Activated CD8-positive, alpha-beta memory T cell treated with anti-CD3 and anti-CD28 coated beads, Interleukin-2, amount 50 U/mL, for 24 hours (primary cell): ENCODE measurements around the gene NOC3L.
"Not testable (repeated sequence)": the region's sequence is repeated elsewhere in the genome, so short reads cannot be mapped to it uniquely, and the experiment has no call there.

Experiments used
- DNase-seq: peaks from one replicate; pipeline ENCODE4 v3.0.0-alpha.2; 2020; ENCODE audit errors: extremely low read depth

NOC3L gene

DNA sequence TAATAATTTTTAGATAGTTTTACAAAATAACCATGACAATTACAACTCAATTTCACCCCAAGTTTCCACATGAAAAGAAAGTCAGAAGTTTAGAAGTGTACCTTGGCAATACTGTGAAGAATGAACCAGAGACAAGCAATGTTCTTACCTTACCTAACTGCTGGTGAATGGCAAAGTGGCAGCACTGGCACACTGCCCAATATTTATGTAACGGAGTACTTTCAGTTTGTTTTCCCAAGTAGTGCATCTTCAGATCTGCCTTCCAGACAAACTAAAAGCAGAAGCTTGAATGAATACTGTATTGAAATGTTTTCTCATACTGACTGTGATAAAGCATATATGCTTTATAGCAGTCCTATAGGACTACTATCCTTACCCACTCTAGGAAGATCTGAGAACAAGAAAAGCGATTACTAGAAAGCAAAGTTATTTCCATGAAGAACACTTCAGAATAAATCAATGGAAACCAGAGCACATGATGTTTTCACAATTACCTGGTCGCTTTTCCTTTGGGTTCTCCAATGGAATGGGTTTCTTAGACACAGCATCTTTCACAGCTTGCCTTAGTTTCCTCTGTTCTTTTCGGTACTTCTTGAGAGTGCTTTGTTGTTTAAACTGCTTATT lies 1.5 kb downstream of the NOC3L start:
- DNase-seq: no peak

DNA sequence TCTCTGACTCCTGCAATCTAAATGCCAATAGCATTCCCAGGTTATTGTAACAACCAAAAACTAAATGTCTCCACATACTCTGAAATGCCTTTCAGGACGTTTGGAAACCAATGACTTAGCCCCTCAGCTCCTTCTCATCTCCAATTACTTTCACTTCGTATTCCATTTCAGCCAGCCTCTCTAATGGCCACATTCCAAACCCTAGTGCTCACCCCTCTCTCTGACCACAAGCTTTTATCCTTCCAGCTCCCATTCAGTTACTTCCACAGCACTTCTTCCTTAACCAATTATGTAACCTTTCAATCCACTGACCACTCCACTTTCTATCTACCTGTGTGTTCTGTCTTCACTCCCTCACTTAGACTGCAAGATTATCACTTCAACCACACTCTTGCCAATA lies 4.3 kb downstream of the NOC3L start:
- DNase-seq: no peak

DNA sequence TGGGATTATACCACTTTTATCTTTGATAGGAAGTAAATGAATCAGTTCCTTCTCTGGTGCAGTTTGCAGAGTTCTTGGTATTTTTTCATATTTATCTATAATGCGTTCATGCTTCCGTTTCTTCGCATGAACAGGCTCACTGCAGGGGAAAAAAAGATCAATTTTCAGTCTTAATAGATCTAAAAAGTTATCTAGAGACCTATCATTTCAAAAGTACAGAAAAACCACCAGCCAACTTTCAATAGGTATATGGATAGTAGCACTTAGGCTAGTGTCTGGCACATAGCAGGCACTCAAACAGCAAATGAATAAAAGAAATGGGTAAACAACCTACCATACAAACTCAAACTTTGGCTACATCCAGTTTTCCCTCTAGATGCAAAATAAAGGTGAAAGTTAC lies 5.5 kb downstream of the NOC3L start:
- no peak for DNase-seq

DNA sequence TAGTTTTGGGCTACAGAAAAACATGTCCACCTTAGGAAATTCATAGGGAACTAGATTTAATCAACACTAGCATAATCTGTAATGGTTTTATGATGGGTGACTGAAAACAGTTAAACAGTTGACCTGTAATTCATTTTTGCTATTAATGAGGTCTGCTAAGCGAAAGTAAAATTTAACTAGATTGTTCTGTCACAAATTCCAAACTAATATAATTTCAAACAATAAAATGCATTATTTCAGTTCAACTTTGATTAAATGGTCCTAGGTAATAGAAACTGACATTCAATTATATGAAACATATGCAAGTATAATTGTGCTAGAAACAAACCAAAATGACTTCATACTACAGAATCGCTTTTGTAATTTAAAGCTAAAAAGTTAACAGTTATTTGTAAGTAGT lies 6.9 kb downstream of the NOC3L start:
- DNase-seq: no peak

DNA sequence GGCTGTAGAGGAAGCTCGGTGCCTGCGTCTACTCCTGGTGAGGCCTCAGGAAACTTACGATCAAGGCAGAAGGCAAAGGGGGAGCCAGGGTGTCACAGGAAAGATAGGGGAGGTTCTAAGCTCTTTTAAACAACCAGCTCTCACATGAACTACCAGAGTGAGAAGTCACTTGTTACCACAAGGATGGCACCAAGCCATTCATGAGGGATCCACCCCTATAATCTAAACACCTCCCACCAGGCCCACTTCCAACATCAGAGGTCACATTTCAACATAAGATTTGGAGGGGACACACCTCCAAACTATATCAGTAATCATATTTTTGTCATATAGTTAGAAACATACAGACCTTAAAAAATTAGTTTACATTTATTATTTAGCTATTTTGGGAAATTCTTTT lies 9.4 kb downstream of the NOC3L start:
- DNase-seq: no peak

DNA sequence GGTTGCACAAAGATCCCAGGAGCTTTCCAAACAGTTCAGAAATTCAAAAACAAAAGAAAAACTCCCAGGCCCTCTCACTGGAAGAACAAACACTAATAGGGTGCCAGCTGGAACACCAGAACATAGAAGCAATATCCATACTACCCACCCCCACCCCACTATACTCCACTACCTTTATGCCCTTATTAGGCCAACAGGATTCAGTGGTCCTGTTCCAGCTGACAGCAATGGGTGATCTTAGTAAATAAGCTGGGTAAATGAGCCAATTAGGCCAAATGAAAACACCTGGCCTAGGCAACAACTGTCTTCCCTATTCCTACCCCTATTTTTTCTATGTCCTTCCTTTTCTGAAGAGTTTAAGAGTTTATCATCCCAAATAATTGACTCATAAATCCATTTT lies 11.7 kb downstream of the NOC3L start:
- no peak for DNase-seq

DNA sequence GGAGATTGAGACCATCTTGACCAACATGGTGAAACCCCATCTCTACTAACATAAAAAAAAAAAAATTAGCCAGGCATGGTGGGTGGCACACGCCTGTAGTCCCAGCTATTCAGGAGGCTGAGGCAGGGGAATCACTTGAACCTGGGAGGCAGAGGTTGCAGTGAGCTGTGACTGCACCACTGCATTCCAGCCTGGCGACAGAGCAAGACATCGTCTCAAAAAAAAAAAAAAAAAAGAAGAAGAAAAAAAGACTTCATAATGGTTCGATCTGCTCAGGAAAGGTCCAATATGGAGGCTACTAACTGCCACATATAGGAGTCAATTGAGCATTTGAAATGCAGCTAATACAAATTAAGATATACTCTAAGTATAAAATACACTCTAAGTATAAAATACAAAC lies 12.2 kb downstream of the NOC3L start:
- DNase-seq: not testable (repeated sequence)

DNA sequence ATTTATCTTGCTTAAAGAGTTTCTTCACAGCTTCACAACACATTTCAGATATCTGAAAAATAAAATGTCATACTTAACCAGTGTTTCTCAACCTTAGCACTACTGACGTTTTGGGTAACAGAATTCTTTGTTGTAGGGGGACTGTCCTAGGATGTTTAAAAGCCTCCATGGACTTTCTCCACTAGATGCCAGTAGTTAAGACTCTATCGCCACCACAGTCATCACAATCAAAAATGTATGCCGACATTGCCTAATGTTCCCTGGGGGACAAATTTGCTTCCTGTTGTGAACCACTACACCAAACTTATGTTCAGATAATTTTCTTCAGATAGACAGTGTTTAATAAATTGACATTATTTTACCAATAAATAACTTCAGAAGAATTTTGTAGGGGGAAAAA lies 13.4 kb downstream of the NOC3L start:
- DNase-seq: no peak

DNA sequence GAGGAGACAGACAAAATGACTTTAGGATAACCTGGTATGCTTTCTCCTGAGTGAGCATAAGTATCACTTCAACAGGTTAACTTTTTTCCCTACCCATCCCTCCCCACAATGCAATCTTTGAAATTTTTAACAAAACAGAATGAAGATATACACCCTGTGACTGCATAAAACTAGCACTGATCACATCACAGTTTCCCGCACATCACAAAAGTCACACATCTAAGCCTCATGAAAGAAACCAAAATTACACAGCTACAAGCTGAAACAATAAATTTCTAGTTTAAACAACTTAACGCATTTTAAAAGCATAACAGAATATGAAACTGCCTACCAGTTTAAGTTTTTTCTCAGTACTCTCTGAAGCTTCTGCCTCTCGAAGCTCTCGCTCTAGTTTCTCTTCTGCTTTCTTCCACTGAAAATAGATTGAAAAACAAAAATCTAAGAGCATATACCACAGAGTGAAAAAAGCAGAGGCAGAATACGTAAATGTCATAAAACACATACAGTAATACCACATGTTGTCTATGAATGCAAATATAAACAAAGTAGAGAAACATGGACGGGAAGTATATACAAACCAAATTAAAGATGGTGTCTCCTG lies 18.1 kb downstream of the NOC3L start:
- no peak for DNase-seq

DNA sequence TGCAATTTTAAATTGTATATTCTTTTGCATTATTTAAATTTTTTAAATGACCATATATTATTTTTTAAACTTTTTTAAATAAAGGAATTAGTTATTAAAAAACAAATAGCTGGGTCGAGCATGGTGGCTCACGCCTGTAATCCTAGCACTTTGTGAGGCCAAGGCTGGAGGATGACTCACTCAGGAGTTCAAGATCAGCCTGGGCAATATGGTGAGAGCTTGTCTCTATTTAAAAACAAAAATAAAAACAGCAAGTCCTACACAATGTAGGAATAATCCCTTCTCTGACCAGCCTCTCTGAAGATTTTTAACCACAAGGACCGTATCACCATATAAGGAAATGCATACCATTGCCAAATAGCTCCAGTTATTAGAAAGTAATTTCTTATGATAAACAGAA lies 19.6 kb downstream of the NOC3L start:
- no peak for DNase-seq

DNA sequence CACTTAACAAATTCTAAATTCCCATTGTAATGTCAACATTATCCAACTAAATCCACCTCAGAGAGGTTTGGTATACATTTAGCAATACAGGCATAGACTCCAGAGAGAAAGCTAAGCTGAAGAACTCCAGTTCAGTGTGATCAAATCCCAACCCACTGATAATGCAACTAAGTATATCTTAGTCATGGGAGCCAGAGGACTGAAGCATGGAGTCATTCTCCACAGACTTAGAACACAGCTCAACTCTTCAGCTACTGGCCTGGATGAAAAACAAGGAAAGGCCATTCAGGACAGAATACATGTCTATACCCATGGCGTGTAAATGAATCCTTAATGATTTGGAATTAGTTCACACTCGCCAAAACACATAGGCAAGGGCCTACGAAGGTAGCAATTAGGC lies 27.9 kb downstream of the NOC3L start:
- DNase-seq: no peak

DNA sequence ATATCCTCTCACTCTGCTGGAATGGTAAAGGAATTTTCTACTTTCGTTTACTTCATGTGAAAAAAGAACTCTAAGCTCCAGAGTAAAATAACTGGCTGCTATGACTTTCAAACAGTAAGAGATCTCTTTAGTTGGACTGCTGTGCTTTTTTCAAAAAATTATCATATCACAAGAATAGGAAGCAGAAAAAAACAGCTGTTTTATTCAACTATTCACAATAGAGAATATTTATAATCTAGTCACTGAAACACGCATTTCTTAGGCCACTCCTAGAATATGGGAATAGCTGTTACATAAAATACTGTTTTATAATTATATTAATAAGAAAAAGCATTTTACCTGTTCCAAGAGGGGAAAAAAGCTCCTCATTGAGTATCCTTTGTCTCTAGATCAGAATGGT lies 29.7 kb downstream of the NOC3L start:
- no peak for DNase-seq

DNA sequence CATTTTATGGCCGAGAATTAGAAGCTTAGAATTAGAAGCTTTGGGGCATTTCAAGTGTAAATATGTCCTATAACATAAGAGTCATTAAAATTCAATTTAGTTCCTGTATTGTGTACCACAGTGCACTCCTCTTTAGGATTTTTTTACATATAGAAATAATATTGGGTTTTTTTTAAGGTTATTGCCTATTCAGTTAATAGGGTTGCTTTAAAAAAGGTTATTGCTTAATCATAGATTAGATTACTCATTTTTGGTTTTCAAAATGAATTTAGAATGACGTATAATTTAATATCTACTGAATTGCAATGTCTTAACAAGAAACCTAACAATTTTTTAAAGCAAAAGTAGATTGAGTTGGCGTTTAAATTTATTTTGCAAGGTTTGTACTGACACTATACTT lies 34.1 kb downstream of the NOC3L start:
- no peak for DNase-seq

DNA sequence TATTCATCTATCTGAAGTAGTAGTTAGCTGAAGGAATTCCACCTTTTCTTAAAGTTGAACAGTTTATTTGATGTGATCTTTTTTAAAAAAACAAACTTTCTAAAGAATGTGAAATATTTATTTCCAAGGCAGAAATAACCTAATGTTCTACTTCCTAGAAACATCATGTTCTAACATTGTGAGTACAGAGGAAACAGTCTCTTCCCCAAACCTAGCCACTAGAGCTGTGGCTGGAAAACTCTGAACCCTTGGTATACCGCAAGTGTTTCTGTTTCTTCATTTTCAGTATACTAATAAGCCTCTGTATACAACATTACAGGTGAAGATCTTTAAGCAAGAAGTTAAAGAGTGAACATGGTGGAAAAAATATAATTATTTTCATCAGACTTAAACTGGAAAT lies 35.1 kb downstream of the NOC3L start:
- no peak for DNase-seq

DNA sequence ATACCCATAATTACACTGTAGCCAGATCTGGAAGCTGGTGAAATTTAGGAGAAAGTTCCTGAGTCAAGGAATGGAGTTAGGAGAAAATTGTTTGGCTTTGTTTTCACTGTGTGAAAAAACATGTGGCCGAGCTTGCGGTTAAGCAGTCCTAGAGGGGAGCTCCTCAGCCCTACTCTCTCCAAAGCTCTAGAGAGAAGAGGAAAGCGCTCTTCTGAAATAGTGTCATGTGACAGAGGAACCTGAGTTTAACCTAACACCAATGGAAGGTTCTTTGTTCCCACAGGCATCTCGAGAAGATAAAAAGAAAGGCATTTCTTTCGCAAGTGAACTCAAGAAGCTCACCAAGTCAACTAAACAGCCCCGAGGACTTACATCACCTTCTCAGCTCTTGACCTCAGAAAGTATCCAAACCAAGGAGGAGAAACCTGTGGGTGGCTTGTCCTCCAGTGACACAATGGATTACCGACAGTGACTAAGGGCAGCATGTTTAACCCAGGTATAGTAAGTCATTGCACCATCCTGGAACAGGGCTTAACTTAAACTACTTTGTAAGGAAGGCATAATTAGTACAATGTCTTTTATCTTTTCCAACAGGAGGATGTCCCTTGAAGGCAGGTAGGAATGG lies 38.0 kb downstream of the NOC3L start:
- DNase-seq: no peak

DNA sequence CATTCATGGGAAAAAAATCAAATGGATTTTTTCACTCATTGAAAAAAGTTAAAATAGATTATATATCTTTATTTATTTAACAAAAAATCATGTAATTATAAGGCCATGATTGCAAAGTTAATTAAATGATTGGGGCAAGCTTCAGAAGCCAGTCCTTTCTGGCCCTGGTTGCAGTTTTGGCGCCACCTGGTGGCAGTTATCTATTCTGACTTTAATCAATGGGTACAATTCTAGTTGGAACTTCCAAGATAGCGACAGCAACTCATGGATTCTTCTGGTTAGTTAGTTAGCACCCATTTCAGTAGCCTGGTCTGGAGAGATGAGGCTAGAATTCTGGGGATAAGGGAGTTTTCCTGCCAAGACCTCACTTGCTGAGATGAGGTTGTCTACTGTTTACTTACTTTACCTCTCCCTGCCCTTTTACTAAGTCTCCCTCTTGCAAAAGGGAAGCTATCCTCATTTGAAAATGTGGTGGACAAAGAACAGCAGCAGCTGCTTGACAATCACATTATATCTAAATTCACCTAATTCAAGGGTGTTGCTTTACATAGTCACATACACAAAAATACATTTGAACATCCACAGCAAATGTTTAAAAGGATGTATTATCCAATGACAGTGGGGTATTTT lies 42.3 kb downstream of the NOC3L start:
- DNase-seq: peak; percentile 21

DNA sequence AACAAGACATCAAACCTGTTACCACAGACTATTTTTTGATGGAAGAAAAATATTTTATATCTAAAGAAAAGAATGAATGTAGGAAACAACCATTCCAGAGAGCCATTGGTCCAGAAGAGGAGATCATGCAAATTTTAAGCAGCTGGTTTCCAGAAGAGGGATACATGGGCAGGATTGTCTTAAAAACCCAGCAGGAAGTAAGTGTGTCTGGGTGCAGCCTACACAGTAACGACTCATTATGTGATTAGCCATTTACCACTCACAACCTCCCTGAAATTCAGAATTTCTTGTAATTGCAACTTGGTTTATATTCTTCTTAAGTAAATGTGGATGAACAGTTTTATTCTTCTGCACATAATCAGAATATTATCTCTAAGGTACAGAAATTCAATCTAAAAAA lies 46.2 kb downstream of the NOC3L start:
- DNase-seq: no peak

DNA sequence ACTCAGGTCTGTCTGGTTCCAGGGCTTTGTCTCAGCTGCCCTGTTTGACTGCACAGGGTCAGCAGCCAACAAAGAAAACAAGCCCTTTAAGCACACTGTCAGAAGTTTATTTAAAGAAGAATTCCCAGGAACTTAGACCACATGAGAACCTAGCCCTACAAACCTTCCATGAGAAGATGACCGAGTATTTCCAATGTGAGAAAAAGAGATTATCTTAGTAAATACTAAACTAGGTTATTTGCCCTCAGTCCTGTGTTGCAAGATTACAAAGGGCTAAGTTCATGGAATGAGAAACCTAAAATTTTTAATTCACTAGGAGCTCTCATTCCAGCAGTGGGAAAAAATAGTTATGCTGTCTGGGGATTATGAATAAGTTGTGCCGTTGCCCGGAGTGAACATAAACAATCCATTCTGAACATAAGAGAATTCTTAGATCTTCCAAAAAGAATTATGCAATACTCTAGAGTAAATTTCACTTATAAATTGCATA lies 46.7 kb downstream of the NOC3L start:
- DNase-seq: no peak

DNA sequence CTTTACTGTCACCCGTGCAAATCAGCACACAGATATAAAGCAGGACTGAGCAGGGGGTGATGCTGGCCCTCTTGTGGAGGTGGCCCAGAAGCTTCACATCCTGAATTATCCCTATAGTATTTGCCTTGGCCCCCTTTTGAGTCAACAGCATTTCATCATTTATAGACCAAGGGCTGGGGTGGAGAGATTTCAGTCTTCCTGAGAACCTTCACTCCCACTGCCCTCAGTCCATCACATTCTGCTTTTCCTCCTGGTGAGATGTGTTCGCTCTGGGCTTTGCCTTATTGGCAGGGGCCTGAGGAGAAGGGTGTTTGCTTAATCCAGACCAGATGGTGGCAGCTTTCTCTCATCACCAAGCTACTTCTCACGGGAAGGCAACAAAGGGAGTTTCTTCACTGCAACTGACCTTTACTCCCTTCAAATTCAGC lies 47.7 kb downstream of the NOC3L start:
- DNase-seq: no peak

DNA sequence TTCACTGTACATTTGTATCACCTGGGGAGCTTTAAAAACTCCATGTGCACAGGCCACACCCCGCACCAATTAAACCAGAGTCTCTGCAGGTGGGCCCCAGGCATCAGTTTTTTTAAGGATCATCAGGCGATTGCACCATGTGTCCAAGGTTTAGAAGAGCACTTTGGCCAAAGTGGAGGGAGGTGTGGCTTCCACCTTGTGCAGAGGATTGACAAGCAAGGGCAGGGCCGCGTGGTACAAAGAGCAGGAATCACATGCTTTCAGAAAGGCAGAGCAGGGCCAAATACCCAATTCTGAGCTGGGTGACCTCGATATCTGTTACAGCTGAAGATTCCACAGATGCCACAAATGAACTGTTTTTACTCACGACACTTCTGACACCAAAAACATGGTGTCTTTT lies 52.4 kb downstream of the NOC3L start:
- no peak for DNase-seq

DNA sequence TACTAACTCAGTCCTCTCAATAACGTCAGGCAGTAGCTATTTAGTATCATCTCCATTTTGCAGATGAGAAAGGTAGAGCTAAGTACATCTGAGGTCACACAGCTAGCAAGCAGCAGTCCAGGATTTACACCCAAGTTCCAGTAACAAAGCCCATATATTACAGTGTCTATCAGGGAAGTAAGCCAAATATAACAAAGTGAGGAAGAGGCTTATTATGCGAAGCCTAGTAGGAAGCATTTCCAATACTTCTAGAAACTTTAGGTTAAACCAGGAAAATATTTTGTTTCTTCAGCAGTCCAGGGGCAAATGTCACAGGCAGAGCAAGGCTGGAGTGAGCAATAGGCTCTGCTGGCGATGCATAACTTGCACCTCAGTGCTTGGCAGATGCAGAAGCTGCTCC lies 53.9 kb downstream of the NOC3L start:
- DNase-seq: no peak

DNA sequence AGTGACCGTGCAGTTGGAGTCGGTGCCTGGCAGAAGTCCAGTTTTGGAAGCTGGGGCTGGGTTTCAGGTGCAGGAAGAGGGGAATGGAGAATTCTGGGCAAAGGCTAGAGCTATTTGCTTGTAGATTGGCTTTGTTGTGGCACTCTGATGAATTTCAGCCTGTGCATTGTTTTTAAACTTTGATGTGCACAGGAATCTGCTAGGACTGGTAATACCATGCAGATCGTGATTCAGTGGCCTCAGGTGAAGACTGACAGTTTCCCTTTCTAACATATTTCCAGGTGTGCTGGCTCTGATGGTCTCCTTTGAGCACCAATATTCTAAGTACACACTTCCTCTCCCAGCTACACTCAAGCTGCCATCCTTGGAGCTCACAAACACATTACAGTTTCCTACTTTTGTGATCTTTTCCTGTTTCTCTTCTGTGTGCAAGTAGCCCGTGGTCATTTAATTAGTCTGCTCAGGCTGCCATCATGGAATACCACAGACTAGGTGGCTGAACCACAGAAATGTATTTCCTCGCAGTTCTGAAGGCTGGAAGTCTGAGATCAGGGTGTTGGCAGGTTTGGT lies 55.6 kb downstream of the NOC3L start:
- no peak for DNase-seq

DNA sequence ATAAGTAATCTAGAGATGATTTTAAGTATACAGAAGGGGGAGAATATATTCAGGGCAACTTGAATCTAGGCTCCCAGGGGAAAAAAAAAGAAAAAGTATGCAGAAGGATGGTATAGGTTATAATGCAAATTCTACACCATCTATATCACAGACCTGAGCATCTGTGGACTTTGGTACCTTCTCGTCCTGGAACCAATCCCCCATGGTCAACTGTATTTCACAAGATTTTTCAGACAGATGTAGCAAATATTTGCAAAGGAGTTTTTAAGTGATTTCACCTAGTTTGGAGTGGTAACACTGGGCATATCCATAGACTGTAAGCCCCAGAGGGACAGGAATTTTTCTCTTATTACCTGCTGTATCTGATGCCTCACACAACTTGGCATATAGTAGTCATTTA lies 58.8 kb downstream of the NOC3L start:
- DNase-seq: no peak
